PC-3 (cell line): ENCODE measurements around the gene MYO1C.

Source experiments
- CTCF ChIP-seq: fragments of 300-600 bp; sonication (generic); conservative IDR thresholded peaks from 2 replicates; pipeline ENCODE4 v1.5.1; 2017; ENCODE audit warnings: antibody characterized with exemption, low read depth, mild to moderate bottlenecking, low read length
- EZH2 ChIP-seq: fragments of 300-600 bp; sonication (generic); IDR thresholded peaks from one replicate; pipeline ENCODE4 v1.6.1; 2017; ENCODE audit warnings: antibody characterized with exemption, mild to moderate bottlenecking, low read length; ENCODE audit not compliant: unreplicated experiment

- TF ChIP-seq CTCF: no peak
- TF ChIP-seq EZH2: no peak
Observed at GRCh38 chr17:1482680-1483079, 9.8 kb downstream of the MYO1C start.
